GM12878 (cell line): Measurements from ENCODE around the gene TRAPPC2. TPM values are rescaled to one million over a fixed set of nuclear protein-coding genes. Genes with fewer than 3 reads are reported as not detected.

Source experiments
- BHLHE40 ChIP-seq, 2 experiments: fragments of 450-650 bp in 1 of 2; IDR thresholded peaks; 2 replicates each; pipeline ENCODE4 v1.6.1; 2011 to 2017; ENCODE audit warnings: low read depth in 2 of 2, borderline replicate concordance in 1 of 2, improper control_type of control experiment in 1 of 2, low read length in 1 of 2, mild to moderate bottlenecking in 1 of 2
- CHD2 ChIP-seq: IDR thresholded peaks from 2 replicates; pipeline ENCODE4 v1.6.1; 2011; ENCODE audit warnings: low read depth, low read length, improper control_type of control experiment, borderline replicate concordance
- CUX1 ChIP-seq: IDR thresholded peaks from 2 replicates; pipeline ENCODE4 v1.6.1; 2012; ENCODE audit warnings: improper control_type of control experiment, low read depth, low read length; ENCODE audit not compliant: insufficient replicate concordance
- ETV6 ChIP-seq, 2 experiments: fragments of 450-650 bp in 1 of 2; IDR thresholded peaks in 1 of 2; conservative IDR thresholded peaks in 1 of 2; 2 replicates each; pipeline ENCODE4 v1.6.1; 2014; ENCODE audit warnings: antibody characterized with exemption in 1 of 2, borderline replicate concordance in 1 of 2, low read depth in 1 of 2, mild to moderate bottlenecking in 1 of 2, moderate library complexity in 1 of 2
- RFX5 ChIP-seq: IDR thresholded peaks from 2 replicates; pipeline ENCODE4 v1.6.1; 2011; ENCODE audit warnings: low read depth, low read length, improper control_type of control experiment
- TARDBP ChIP-seq: IDR thresholded peaks from 2 replicates; pipeline ENCODE4 v1.6.1; 2016; ENCODE audit warnings: borderline replicate concordance
- ZNF687 ChIP-seq: fragments of 450-650 bp; IDR thresholded peaks from 2 replicates; pipeline ENCODE4 v1.6.1; 2017; ENCODE audit warnings: mild to moderate bottlenecking, moderate library complexity
- polyA plus RNA-seq, 11 experiments: library from polyadenylated mRNA; depleted of rRNA in 4 of 11; unstranded in 6 of 11; stranded (reverse) in 5 of 11; fragments of >200 nt; fragmentation: Nextera tagmentation in 4 of 11; fragmentation: Illumina TruSeq in 1 of 11; extraction: Ambion mirVana in 4 of 11; extraction: Trizol in 1 of 11; gene quantifications; 1 replicate in 1 of 11; 2 replicates in 10 of 11; pipeline versions ENCODE4 v1.2.1 to v1.2.3, GENCODE V29; 2011 to 2016; ENCODE audit warnings: inconsistent platforms in 2 of 11, missing spikeins in 2 of 11, low read depth in 1 of 11
- total RNA-seq, 4 experiments: library from RNA; depleted of rRNA in 3 of 4; stranded (reverse); fragments of >200 nt in 3 of 4; fragmentation: Illumina TruSeq in 1 of 4; extraction: Trizol in 1 of 4; gene quantifications; 2 replicates each; pipeline versions ENCODE4 v1.2.1 to v1.2.3, GENCODE V29; 2013 to 2021

Gene TRAPPC2
- total and polyA plus RNA-seq, 10 of the 15 experiments (the other 5 are each of a cell fraction or from before 2014, with no cell fraction given), result 12.4 to 28.4 (median 21.3) TPM

DNA sequence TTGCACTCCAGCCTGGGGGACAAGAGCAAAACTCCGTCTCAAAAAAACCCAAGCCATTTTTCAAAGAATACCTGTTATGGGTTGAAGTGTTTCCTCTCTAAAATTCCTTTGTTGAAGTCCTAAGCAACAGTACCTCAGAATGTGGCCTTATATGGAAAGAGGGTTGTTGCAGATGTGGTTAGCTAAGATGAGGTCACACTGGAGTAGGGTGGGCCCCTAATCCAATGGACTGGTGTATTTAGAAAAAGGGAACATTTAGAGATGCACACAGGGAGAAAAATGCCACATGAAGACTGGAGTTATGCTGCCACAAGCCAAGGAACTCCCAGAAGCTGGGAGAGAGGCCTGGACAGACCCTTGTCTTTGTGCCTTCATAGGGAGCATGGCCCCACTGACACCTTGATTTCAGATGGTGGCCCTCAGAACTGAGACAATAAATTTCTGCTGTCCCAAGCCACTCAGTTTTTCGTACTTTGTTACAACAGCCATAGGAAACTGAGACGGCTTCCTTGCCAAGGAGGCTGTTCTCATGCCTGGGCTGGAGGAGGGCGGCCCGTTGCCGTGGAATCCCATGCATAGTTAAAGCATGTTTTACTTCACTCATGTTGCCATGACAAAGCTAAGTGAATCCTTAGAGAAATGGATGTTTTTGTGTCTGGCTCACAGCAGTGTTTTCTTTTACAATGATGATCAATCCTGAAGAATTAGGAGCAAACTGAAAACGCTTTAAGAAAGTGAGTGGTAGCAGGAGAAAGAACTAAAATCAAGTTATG lies 16.5 kb downstream of the TRAPPC2 start (continued):
- TF ChIP-seq CUX1, result no peak
- no peak for TF ChIP-seq TARDBP
- TF ChIP-seq CHD2, result no peak
- TF ChIP-seq ZNF687, result no peak
- TF ChIP-seq ETV6 (conservative IDR thresholded peaks at IDR 0.05 in 1 of 2, IDR thresholded peaks at IDR 0.05 in 1 of 2; ENCODE audit: borderline replicate concordance in 1 of 2, low read depth in 1 of 2), result no peak
- TF ChIP-seq RFX5, result no peak
- no peak for TF ChIP-seq BHLHE40 (IDR thresholded peaks at IDR 0.05; ENCODE audit: borderline replicate concordance in 1 of 2, low read depth in 2 of 2, low read length in 1 of 2)
- TF ChIP-seq, all 136 proteins: peak for 0
